AG09319 (cell line): ENCODE results near the gene KLF13.

Experiments used
- DNase-seq: peaks from one replicate; pipeline ENCODE4 v3.0.0-alpha.2; 2010; ENCODE audit warnings: low read depth; ENCODE audit errors: extremely low read depth
- CTCF ChIP-seq: IDR thresholded peaks from 2 replicates; pipeline ENCODE4 v1.5.1; 2011; ENCODE audit warnings: low read depth, mild to moderate bottlenecking, inconsistent platforms, low read length, moderate library complexity

KLF13 gene

GRCh38 chr15:31305375-31305774 lies 21.3 kb upstream of the KLF13 start:
- no peak for DNase-seq
- TF ChIP-seq CTCF = no peak

- no peak for DNase-seq
- TF ChIP-seq CTCF = no peak
These were observed 20.7 kb upstream of the KLF13 start for GRCh38 chr15:31305796-31306425.

GRCh38 chr15:31306426-31307269 lies 20.0 kb upstream of the KLF13 start:
- no peak for TF ChIP-seq CTCF
- DNase-seq = no peak

DNA sequence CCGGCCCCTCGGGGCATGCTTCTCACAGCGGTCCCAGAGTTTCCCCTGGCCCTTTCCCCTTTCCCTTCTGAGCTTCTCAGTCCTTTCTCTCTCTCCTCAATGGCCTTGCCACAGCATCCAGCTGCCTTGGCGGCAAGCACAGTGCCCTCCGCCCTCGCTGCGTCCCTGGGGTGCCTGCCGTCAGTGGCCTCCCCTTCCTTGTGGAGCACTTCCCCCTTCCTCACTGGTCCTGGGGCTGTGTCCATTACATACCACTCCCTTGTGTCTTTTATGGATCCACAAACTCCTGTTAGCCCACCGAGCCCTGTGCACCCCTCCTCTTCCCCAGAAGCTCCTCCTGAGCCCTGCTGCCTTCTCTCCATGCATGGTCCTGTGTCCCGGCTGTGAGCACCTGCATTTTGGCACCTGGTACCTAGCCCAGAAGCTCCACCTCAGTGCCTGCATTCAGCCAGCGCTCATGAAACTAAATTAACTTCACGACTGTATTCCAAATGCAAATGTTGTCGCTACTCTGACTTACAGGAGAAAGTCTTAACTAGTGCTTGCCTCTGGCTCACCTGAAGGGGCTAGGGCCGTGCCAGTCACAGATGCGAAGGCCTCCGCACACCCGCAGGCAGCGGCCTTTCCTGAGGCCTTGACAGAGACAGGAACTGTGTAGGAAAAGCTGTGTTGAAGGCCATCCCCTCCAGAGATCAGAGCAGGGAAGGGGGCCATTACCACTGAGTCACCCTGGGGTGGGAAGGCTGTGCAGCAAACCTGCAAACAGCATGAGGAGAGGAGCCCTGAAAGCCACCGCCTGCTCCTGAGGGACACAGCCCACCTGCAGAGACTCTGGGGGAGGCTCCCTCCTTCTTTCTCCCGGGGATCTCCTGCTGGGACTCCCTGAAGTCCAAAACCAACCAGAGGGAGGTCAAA lies 19.1 kb upstream of the KLF13 start:
- DNase-seq = no peak
- no peak for TF ChIP-seq CTCF

DNA sequence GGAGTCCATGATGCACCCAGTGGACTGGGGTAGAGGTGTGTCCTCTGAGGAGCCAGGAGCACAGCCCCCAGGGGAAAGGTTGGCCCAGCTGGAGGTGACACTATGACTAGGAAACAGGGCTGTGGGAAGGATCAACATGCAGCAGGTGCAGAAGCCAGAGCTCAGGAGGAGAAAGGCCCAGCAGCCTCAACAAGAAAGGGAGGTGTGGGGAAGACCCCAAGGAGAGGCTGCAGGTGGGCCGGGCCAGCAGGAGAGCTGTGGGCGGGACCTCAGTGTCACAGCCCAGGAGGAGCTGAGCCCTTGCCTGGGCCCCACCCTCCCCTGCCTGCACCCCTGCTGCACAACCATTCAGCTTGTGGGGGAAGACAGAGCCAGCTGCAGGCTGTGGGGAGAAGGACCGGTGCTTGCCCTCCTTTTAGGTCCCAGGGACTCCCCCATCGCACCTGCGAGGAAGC lies 18.4 kb upstream of the KLF13 start:
- no peak for TF ChIP-seq CTCF
- no peak for DNase-seq

DNA sequence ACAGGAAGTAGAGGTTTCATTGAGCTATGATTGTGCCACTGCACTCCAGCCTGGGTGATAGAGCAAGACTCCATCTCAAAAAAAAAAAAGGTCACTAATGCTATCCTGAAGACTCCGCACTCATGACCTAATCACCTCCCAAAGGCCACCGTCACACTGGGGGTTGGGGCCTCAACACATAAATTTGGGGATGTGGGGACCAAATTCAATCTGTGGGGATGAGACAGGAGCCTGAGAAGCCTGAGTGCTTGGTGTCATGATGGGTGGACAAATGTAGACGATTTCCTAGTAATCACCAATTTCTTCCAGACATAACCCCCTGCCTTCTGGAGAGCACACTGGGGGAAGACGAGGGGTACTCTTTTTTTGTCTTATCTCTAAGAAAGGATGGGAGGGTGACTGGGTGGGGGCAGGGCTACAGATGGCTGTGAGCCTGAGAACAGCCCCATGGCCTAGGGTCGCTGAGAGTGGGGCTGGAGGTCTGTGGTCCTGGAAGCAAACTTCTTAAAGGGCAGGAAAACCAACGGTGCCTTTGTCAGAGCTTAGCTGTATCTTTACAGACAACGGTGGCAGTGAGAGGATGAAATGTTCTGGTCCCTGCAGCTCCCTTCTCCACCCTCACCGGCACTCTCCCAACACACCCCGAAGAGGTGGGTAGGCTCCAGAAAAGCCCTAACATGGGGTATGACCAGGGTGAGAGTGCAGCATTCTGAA lies 16.6 kb upstream of the KLF13 start:
- no peak for DNase-seq
- no peak for TF ChIP-seq CTCF
